ENCODE data around the gene SLF2. TPM values are rescaled to one million over a fixed set of nuclear protein-coding genes. Genes with fewer than 3 reads are reported as not detected.

Gene SLF2
- total and polyA plus RNA-seq, 2 of the 13 experiments (the other 11 are each of a cell fraction or from before 2014, with no cell fraction given): 12.2 to 48.1 TPM

GRCh38 chr10:100970914-100971811, 58.4 kb downstream of the SLF2 start (continued):
- TF ChIP-seq MBNL3 (CRISPR knock-in tag; conservative IDR thresholded peaks at IDR 0.05) (no peak), MXD4 (CRISPR knock-in tag; IDR thresholded peaks at IDR 0.05) (peak; percentile 87), CREM (IDR thresholded peaks at IDR 0.05) (peak; percentile 88), CREM (CRISPR knock-in tag; IDR thresholded peaks at IDR 0.05) (no peak), ZNF510 (CRISPR knock-in tag; IDR thresholded peaks at IDR 0.05; ENCODE audit: low read depth) (no peak), ARHGAP35 (CRISPR knock-in tag; IDR thresholded peaks at IDR 0.05; ENCODE audit: borderline replicate concordance) (no peak; the same call in 1 of the 2 replicates), SAP130 (CRISPR knock-in tag; IDR thresholded peaks at IDR 0.05; ENCODE audit: low read depth) (peak; percentile 99), NFKB2 (CRISPR knock-in tag; IDR thresholded peaks at IDR 0.05; ENCODE audit: borderline replicate concordance) (peak; percentile 53; the same call in 1 of the 2 replicates), SP5 (CRISPR knock-in tag; IDR thresholded peaks at IDR 0.05; ENCODE audit: borderline replicate concordance, low read depth) (peak; percentile 96), ZSCAN5A (CRISPR knock-in tag; IDR thresholded peaks at IDR 0.05; ENCODE audit: borderline replicate concordance) (peak; percentile 77; the same call in 1 of the 2 replicates), FUBP1 (CRISPR knock-in tag; IDR thresholded peaks at IDR 0.05; ENCODE audit: borderline replicate concordance) (no peak), ZNF7 (CRISPR knock-in tag; IDR thresholded peaks at IDR 0.05) (no peak), ZNF639 (CRISPR knock-in tag; conservative IDR thresholded peaks at IDR 0.05) (peak; percentile 57; the same call in 1 of the 2 replicates), FOXM1 (CRISPR knock-in tag; IDR thresholded peaks at IDR 0.05) (no peak), ZSCAN29 (CRISPR knock-in tag; conservative IDR thresholded peaks at IDR 0.05) (no peak), STAT5B (CRISPR knock-in tag; IDR thresholded peaks at IDR 0.05) (no peak), WIZ (CRISPR knock-in tag; IDR thresholded peaks at IDR 0.05) (no peak), ZNF451 (CRISPR knock-in tag; IDR thresholded peaks at IDR 0.05) (peak; percentile 43; the same call in 1 of the 2 replicates), ZBTB21 (CRISPR knock-in tag; IDR thresholded peaks at IDR 0.05) (peak; percentile 42; the same call in 1 of the 2 replicates), ZBTB49 (CRISPR knock-in tag; IDR thresholded peaks at IDR 0.05; ENCODE audit: borderline replicate concordance) (no peak)

All from HepG2 (cell line).